Measurements from ENCODE around the gene CCNY.

DNA sequence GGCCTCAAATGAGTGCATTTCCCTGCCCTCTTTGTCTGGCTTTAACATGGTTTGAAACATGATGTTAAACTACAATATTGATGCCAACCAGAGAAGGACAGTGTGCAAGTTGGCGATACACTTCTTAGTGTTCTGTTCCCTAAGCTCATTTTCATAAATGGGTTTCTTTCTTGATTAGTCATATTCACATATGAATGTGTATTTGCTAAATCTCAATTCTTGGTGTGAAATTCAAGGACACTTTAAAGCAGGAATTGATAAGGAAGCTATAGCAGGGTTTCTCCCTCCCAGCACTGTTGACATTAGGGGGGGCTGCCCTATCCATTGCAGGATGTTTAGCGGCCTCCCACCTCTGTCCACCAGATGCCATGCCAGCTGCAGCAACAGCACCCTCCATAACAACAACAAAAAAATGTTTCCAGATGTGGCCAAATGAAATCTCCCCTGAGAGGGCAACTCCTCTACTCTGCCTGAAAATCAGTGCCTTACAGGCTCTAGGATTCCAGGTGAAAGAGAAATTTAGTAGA is 13.1 kb downstream of the CCNY start:
- TF ChIP-seq MAFK (IDR thresholded peaks at IDR 0.05; ENCODE audit: low read depth, low read length), result no peak
- TF ChIP-seq CTCF (conservative IDR thresholded peaks at IDR 0.05; ENCODE audit: low read depth, low read length), result no peak
- TF ChIP-seq MXI1 (IDR thresholded peaks at IDR 0.05; ENCODE audit: borderline replicate concordance, low read depth, low read length), result no peak
- TF ChIP-seq NFE2L2 (IDR thresholded peaks at IDR 0.05; ENCODE audit: low read depth, low read length), result no peak
